RKO (cell line): Measurements from ENCODE around the gene ARL6IP1.

Experiments used
- DNase-seq: peaks from one replicate; pipeline ENCODE4 v3.0.0-alpha.2; 2016; ENCODE audit warnings: low spot score

ARL6IP1 gene

DNA sequence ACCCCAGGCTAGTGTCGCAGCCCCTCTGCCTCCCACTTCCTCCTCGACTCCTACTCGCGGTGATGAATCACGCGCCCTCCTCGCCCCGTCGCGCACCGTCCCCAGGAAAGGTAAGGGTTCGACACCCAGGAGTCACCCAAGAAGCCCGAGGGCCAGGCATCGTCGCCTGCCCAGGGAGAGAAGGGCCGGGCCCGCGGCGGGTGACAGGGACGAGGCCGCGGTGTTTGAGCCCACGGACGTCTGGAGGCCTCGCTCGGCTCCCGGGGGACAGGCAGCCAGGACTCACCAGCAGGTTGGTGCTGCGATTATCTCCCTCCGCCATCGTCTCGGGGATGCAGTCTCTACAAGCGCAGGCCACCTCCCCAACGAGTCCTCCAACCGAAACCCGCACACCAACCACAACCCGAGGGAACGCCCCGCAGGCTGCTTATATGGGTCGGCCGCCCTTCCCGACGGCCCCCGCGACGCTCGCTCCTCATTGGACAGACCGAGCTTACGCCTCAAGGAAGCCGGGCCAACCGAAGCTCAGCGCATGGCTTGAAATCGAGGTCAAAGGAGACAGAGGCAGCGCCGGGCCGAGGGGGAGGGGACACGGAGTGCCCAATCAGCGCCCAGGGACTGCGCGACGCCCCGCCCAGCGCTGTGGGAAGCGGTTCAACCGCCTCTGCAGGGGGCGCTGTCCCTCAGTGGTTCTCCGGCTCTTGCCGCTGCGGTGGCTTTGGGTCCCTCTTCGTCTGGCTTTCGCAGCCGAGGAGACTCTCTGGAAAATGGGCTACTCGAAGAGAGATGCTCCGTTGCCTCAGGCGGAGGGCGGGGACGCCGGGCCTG is at the start of gene ARL6IP1:
ARL6IP1 (minus strand) TSS at position 405 of the 828 bp plus-strand sequence; CDS start at position 322, 83 bp downstream.
- DNase-seq, result peak; percentile 99

DNA sequence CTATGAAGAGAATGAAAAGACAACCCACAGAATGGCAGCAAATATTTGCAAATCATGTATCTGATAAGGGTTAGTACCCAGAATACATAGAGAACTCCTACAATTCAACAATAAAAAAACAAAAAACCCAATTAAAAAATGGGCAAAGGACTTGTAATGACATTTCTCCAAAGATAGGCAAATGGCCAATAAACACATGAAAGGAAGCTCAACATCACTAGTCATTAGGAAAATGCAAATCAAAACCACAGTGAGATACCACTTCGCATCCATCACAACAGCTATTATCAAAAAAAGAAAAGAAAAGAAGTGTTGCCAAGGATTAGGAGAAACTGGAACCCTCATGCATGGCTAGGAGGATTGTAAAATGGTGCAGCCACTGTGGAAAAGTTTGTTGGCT is 45.1 kb upstream of the ARL6IP1 start:
- no peak for DNase-seq

DNA sequence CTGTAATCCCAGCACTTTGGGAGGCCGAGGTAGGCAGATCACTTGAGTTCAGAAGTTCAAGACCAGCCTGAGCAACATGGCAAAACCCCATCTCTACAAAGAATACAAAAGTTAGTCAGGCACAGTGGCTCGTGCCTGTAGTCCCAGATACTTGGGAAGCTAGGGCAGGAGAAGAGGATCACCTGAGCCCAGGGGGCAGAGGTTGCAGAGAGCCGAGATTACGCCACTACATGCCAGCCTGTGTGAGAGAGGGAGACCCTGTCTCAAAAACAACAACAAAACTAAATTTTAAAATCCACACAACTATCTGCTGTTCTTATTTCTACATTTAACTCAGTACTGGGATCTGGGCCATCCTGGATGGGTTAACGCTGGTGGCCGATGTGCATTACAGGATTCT is 41.2 kb upstream of the ARL6IP1 start:
- DNase-seq, result no peak

- DNase-seq, result no peak
Measured at GRCh38 chr16:18841833-18842525, 40.6 kb upstream of the ARL6IP1 start.

DNA sequence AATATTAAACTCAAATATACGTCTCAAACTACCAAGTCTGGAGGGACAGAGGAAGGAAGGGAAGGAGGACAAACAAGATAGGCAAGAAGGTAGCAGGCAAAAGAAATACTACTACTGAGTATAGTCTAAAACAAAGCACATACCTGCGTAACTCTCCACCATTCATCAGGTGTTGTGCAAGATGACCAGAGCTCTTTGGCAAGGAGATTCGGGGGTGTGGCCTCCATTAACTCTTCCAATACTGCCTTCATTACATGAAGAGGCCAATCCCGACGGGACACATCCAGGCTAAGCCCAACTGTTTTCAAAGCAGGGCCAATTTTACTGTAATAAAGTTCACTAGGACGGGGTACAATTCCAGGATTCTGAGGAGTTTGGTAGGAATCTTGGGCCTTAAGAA is 38.2 kb upstream of the ARL6IP1 start:
- no peak for DNase-seq

- DNase-seq, result no peak
Measured at GRCh38 chr16:18836702-18837101, 35.4 kb upstream of the ARL6IP1 start.

- no peak for DNase-seq
Measured at GRCh38 chr16:18834864-18835263, 33.5 kb upstream of the ARL6IP1 start.

DNA sequence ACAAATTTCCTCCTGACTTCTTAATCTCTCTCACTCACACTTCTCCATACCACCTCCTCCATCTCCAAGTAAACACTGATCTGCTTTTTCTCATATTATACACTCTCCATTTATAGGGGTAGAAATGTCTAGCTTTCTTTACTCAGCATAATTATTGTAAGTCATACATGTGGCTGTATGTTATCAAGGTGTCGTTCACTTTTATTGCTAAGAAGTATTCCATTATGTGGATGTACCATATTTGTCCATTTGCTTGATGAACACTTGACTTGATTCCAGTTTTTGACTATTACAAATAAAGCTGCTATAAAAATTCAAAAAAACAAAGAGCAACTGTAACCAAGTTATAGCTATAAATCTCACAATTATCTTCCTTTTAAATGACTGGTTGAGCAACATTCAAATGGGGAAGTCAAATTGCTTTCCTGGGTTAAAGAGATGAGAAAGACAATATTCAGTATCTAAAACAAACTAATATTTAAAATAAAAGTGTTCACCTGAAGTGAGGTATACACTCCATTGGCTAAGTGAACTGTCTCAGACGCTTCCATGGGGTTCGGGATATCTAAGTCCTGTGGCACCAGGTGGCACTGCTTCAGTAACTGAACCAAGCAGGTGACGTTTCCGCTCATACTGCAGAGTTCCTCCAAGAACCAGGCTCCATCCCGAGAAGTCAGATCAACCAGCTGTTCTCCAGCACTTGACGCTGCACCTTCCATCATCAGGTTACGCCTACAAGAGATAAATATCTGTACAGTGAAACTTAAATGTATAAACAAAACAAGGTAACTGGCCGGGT is 32.6 kb upstream of the ARL6IP1 start:
- DNase-seq, result no peak

- DNase-seq, result no peak
Measured at GRCh38 chr16:18832613-18833012, 31.3 kb upstream of the ARL6IP1 start.

DNA sequence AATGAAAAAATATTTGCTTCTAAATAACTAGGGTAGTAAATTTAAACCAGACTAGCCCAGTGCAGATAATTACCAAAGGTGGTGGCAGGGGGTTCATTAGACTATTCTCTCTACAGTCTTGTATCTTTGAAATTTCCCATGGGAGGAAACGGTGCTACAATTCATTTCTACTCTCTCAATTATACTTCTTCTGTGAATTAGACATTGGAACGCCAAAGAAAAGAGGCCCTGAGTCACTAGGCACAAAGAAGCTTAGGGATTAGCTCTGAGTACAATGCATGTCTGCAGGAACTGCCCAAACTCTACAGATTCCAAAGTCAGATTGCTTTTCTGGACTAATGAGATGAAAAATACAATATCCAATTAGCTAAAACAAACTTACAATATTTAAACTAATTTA is 30.7 kb upstream of the ARL6IP1 start:
- no peak for DNase-seq

GRCh38 chr16:18829251-18829650 is 27.9 kb upstream of the ARL6IP1 start:
- no peak for DNase-seq

DNA sequence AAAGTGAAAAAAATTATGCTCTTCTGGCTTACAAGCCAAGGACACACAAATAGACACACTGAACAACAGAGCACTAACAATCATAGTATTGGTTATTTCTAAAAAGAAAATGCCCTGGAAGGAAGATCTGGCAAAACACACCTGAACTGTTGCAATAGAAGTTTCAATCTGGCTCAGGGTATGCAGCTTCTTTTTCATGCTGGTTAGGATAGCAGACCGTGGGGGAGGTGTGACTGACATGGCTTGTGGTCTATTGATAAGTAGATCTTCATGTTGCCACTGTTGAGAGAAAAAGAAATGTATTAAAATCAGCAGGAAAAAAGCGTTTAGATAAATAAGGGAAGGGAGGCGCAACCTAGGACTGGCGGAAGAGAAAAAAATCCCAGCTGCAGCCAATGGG is 26.5 kb upstream of the ARL6IP1 start:
- no peak for DNase-seq

DNA sequence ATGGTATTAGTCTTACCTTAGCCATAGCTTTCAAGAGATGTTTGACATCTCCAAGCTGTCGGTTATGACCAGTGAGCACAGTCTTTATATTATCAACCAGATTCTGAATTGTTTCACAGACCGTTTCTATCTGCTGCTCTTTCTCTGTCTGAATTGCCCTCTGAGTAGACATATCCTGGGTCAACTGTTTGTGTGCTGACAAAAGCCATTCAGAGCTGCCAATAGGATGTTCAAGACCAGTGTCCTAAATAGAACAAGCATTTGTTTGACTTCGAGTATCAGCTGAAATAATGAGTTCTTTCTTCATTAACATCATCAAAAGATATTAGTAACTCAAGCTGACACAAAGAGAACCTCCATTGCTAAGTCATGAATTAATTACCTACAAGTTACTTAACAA is 14.9 kb upstream of the ARL6IP1 start:
- DNase-seq, result no peak

DNA sequence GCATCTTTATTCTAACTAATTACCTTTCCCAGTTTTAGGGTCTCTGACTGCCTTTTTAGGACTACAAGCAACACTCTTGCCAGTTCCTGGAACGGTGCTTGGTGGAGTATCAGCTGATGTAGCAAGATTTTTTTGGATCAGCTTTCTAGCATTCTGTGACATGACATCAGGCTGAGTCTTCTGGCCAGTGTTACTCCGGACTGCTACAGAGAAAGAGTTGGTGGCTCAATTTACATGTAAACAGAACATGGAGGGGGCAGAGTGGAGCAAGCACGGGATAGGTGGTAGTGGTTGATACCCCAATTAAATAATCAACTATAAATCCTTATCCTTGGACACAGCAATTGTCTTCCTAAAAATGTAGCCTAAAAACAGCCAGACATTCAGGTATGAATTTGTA is 10.6 kb upstream of the ARL6IP1 start:
- DNase-seq, result no peak

GRCh38 chr16:18809165-18809564 is 7.8 kb upstream of the ARL6IP1 start:
- no peak for DNase-seq

DNA sequence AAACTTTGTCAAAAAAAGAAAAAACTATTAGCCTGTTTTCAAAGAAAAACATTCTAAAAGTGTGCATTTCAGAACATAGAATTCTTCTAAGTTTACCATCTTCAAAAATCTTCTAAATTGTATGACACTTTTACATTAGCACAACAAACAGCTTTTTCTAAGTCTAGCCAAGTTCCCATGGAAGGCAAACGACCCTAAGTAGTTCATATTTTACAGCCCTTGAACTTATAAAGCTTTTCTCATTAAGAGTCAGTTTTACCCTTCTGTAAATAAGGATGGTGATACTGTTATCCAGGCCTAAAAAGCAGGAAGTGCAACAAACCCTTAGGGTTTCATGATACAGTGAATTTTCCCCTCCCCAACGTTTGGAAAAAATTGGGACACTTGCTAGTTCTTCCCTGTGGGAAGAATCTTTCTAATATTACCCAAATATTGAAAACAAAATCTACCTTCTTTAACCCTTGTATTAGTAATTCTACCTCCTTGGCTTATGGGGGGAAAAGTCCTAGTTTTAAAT is 4.0 kb upstream of the ARL6IP1 start:
- no peak for DNase-seq

GRCh38 chr16:18804540-18804939 is 3.2 kb upstream of the ARL6IP1 start:
- DNase-seq, result no peak

DNA sequence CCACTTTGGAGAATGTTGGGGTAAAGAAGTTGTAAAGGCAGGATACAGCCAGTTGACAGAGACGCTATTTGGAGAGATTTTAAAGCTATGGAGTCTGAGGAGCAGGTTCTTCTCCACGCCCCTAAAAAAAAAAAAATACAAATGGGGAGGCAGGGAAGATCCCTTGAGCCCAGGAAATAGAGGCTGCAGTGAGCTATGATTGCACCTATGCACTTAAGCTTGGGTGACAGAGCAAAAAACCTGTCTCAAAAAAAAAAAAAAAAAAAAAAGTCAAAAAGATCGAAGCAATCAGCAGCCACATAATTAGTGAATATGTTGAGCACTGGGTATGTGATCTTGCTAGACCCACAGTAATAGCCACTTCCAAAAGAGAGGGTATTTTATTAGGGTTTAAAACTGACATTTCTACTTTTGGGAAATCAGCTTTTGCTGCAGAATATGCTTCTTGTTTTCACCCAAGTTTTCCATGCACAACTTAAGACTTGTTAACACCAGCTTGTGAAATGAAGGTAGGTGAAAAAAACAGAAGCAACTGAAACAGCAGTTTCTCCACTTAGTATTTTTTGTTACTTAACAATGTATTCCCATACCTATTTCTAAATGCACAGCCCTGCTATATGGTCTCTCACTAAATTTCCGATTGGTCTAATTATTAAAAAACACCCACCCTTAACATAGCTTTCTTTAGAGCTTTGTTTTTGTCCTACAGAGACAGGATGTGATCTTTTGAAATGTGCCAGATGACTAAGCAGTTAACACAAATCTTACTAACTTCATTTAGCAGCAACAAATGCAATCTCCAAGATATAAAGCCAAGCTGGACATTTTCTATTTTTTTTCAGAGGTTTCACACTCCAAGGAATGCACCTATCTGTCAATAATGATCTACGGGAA is 2.5 kb upstream of the ARL6IP1 start:
- DNase-seq, result peak; percentile 50

DNA sequence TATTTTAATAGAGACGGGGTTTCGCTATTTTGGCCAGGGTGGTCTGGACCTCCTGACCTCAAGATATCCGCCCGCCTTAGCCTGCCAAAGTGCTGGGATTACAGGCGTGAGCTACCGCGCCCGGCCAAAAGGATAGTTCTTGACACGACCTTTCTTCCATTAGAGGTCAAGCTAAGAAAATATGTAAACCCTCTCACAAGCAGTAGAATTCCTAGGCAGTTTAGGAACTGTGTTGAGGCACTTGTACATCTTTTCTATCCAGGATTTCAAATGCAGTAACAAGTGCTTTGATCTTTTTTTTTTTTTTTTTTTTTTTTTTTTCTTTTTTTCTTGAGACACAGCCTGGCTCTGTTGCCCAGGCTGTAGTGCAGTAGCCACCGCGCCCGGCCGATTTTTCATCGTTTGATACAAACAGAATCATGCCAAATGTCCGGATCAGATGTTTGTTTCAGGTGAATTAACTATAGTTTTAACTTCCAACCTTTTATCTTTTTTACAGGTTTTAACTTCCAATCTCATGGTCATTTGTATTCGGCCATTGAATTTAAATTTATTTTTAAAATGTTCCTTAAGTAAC is 1.5 kb upstream of the ARL6IP1 start:
- no peak for DNase-seq

DNA sequence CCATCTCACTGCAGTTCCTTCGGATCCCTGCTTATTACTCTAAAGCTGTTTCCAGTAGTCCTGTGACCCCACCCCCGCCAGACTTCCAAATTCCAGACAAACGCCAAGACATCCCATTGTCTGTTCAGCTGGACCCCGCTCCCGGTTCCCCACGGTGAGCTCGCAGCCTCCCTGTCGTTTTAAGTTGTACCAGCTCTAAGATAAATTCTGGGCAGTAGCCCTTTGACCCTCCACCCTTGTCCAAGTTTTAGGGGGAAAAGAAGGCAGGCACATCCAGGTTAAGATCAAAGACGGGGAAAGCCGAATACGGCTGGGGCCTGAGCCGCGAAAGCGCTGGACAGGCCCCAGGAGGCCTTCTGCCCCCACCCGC is 589 bp downstream of the ARL6IP1 start:
- DNase-seq, result peak; percentile 43

DNA sequence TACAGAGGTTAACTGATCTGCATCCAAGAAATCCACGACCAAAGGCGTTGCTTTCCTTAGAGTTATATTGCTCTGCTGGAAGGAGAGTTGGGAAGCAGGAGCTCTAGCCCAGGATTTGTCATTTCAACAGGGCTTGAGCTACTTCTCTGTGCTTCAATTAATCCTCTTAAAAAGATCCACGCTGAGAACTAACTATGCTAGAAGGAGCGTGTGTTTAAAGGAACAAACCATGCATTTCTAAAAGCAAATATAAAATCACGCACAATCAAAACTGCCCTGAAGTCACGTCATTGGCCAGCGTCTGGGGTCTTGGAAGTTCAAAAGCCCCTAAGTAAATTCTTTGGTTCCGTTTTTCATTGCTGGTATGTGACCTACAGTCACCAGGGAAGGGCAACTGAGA is 1.1 kb downstream of the ARL6IP1 start:
- DNase-seq, result peak; percentile 25
